ENCODE data around the gene NACAD.

The NACAD gene

DNA sequence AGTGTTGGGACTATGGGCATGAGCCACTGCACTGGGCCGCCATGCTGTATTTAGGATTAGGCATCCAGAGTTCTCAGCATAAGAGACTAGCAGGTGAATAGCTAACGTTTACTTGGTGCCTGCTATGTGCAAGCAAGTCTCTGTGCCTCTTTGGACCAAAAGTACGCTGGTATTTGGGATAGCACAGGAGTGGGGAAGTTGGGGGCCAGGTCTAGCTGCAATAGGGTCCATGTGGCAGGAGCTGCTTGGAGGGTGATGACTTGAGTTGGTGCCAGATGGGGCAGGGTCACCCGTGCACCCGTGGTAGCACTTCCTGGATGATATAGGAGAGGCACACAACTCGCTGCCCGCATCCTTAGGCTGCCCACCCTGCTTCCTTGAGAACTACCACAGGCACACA is 22.4 kb downstream of the NACAD start:
- TF ChIP-seq ZFX (IDR thresholded peaks at IDR 0.05) = no peak
- TF ChIP-seq, protein P1, sequence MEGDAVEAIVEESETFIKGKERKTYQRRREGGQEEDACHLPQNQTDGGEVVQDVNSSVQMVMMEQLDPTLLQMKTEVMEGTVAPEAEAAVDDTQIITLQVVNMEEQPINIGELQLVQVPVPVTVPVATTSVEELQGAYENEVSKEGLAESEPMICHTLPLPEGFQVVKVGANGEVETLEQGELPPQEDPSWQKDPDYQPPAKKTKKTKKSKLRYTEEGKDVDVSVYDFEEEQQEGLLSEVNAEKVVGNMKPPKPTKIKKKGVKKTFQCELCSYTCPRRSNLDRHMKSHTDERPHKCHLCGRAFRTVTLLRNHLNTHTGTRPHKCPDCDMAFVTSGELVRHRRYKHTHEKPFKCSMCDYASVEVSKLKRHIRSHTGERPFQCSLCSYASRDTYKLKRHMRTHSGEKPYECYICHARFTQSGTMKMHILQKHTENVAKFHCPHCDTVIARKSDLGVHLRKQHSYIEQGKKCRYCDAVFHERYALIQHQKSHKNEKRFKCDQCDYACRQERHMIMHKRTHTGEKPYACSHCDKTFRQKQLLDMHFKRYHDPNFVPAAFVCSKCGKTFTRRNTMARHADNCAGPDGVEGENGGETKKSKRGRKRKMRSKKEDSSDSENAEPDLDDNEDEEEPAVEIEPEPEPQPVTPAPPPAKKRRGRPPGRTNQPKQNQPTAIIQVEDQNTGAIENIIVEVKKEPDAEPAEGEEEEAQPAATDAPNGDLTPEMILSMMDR (conservative IDR thresholded peaks at IDR 0.05) = no peak
- no peak overlapping the region for H3K27ac ChIP-seq

DNA sequence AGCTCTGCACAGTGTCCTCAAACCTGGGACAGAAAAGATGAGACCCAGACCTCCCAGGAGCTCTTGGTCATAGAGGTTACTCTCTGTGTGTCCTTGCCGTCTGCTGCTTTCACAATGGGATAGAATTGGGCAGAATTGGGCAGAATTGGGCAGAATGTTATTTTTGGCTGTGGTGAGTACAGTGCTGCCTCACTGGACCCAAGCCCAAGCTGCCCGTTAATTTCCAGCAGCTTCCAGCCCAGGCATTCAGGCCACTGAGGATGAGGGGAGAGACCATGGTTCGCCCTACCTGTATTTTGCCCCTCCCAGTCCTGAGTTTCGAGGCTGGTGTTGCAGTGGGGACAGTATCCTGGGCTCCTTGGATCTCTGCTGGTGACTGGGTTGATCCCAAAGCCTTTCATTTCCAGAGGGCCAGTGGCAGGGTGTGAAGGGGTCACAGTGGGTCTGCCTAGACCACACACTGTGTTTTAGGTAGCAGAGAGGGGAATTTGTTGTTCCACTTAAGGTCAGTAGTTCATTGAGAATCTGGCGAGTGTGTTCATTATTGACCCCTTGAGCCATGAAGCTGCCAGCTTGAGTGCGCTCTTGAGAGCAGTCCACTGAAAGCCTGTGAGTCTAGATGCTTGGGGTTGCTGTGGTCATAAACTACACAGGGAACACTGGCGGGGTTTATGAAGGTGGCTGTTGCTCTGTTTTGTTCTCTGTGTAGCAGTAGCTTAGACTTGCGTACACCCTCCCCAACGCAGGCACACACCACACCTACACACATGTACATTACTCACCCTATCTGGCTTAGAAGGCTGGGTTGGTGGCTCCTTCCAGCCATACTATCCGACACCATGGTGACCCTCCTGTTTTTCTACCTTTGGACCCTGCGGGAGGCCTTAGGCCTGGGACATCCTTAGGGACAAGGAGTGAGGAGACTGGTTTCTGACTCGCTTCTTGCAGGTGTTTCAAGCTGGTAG is 23.5 kb downstream of the NACAD start:
- H3K27ac ChIP-seq = no peak overlapping the region
- no peak for TF ChIP-seq ZFX (IDR thresholded peaks at IDR 0.05)
- TF ChIP-seq, protein P1 (conservative IDR thresholded peaks at IDR 0.05) = no peak

DNA sequence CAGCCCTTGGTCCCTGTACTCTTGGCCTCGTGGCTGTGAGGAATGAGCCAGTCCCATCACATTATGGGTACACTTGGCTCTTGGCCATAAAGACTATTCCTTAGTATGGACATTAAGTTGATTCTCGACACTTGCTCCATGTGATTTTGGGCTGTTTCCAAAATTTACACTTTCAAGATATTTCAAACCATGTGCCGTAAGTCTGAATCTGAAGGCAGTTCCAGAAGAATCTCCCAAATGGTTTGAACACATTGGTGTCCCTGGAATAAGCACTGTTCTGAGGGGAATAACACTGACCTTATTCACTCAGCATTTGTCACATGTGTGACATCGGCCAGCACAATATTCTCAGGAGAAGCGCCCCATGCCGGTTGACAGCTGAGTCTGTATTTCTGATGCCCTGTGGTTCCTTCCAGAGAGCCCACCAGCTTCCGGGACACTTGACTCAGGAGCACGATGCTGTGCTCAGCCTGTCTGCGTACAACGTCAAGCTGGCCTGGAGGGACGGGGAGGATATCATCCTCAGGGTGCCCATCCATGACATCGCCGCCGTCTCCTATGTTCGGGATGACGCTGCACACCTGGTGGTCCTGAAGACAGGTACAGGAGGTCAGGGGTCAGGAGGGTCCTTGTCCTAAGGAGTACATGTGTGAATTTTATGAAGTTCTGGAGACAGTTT is 24.6 kb downstream of the NACAD start:
- no peak for TF ChIP-seq ZFX (IDR thresholded peaks at IDR 0.05)
- TF ChIP-seq, protein P1 (conservative IDR thresholded peaks at IDR 0.05) = no peak
- no peak overlapping the region for H3K27ac ChIP-seq

DNA sequence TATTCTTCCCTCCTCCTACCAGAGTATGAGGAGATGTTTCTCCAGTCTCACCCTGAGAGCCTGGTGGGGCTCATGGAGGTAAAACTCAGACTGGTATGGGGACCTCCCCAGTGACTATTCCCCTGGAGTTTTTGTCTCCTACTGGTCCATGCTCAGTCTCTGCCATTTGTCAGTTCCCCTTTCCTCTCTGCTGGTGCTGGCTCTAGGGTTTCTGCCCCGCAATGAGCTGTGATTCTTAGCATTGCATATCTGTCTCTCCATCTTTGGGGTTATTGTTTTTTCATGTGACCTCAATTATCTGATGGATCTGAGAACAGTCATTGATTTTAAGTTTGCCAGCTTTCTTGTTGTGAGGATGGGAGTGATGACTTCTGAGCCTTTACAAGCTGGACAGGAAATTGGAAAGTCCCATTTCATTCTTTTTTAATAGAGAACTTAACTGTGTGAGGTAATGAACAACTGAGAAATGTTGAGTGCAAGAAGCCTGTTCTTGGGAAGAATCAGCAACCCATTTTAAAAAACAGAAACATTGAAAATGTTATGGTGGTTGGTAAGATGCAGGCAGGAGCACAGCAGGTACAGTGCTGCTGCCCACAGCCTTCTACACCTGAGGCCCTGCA is 26.9 kb downstream of the NACAD start:
- H3K27ac ChIP-seq = no peak overlapping the region
- TF ChIP-seq ZFX (IDR thresholded peaks at IDR 0.05) = no peak
- TF ChIP-seq, protein P1 (conservative IDR thresholded peaks at IDR 0.05) = no peak

DNA sequence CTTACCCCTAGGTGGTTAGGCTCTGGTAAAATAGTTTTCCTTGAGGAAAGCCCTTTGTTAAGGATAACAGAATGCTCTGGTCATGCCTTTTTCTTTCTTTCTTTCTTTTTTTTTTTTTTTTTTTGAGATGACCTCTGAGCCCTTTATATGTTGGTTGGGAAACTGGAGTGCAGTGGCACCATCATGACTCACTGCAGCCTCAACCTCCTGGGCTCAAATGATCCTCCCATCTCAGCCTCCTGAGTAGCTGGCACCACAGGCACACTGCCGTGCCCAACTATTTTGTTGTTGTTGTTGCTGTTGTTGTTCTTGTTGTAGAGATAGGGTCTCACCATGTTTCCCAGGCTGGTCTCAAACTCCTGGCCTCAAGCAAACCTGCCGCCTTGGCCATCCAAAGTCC is 27.4 kb downstream of the NACAD start:
- no peak for TF ChIP-seq ZFX (IDR thresholded peaks at IDR 0.05)
- TF ChIP-seq, protein P1 (conservative IDR thresholded peaks at IDR 0.05) = no peak
- no peak overlapping the region for H3K27ac ChIP-seq

DNA sequence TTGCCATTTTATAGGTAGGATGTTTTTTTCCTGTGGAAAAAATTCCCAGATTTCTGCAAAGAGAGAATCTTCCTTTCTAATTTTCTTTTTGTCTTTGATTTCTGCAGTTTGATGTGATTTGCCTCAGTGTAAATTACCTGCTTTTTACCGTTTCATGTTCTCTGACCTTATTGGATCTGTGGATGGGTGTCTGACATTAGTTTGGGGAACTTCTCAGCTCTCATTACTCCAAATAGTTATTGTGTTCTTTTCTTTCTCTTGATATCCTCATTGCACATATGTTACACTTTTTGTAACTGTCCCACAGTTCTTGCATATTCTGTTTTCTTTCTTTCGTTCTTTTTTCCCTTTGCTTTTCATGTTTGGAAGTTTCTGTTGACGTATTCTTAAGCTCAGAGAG is 28.5 kb downstream of the NACAD start:
- H3K27ac ChIP-seq = no peak overlapping the region
- TF ChIP-seq, protein P1 (conservative IDR thresholded peaks at IDR 0.05) = no peak
- no peak for TF ChIP-seq ZFX (IDR thresholded peaks at IDR 0.05)

DNA sequence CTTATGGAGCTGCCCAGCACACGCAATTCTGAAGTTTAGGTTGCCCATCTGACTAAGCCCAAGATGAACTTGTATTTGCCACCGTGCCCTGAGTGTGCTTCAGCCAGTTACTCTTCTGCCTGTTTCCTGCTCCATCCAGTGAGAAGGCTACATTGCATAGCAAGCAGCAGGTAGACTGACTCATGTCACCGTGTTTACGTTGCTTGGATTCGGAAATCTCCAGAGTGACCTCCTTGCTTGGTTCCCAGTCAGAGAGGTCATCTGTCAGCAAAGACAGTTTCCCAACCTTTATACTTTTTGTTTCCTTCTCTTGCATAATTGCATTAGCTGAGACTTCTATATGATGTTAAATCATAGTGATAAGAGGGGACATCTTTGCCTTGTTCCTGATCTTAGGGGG is 30.9 kb downstream of the NACAD start:
- H3K27ac ChIP-seq = no peak overlapping the region
- TF ChIP-seq, protein P1 (conservative IDR thresholded peaks at IDR 0.05) = no peak
